Activated CD4-positive, alpha-beta T cell treated with anti-CD3 and anti-CD28 coated beads, Interleukin-2, amount 50 U/mL, for 4 hours (primary cell): ENCODE results near the gene CDK2AP2.

Source experiments
- DNase-seq, 2 experiments: peaks; one replicate each; pipeline ENCODE4 v3.0.0-alpha.2; 2020

The CDK2AP2 gene

DNA sequence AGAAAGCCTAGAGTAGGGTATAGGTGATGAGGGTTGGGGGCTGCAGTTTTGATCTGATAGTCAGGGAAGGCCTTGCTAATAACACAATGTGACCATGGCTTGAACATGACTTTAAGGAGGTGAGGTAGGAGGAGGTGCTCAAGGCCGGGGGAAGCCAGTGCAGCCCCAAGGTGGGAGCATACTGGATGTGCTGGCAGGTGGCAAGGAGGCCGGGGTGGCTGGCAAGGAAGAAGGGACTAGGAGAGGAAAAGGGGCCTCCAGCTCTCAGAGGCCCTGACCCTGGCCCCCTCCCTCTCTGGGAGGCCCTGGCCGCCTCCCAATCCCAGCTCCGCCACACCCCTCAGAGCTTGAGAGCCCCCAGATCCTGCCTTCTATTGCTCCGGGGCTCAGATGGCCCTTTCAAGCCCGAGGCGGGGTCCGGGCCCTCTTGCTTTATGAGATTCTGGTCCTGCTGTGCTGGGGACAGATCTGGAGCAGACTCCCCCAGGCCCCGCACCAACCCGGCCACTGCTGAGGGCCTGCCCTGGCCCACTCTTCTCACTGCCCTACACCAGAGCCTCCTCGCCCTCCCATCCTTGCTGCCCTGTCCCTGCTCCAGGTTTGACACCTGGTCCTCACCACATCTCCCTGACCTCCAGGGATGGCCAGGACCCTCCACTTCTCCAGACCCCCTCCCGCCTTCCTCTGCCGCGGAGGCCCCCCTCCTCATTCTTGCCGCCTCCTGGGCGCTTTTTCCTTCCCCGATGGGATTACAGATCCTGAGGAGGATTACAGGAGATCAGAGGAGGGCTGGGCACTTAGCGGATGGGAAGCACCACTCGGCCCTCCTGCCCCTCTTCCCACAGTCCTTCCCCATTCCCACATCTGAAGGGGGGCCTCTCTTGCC lies 4.6 kb downstream of the CDK2AP2 start:
- DNase-seq, result no peak

DNA sequence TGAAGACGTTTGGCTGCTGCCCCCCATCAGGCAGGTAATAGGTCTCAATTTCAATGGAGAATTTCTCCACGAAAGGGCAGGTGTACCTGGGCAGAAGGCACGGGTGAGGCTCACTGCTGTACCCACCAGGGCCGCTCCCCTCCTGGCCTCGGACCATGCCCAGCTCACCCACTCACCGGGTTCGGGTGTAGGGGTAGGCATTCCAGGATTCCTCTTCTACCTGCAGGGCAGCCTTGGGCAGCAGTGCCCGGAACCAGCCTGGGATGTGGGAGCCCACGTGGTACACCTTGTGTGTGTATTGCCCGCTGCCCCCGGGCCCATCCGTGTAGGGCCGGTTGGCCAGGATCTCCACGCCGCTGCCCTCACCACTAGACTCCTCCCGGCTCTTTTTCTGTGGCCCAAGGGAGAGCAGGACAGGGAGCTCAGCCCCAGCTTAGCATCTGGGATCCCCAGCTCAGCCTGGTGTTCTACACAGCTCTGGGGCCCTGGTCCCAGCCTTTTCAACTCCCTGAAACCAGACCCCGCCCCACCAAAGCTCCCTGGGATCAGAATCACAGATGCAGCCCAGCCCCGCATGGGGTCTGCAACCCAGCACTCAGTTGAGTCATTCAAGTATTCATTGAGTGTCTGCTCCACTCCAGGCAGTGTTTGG lies 5.5 kb downstream of the CDK2AP2 start:
- DNase-seq, result no peak

DNA sequence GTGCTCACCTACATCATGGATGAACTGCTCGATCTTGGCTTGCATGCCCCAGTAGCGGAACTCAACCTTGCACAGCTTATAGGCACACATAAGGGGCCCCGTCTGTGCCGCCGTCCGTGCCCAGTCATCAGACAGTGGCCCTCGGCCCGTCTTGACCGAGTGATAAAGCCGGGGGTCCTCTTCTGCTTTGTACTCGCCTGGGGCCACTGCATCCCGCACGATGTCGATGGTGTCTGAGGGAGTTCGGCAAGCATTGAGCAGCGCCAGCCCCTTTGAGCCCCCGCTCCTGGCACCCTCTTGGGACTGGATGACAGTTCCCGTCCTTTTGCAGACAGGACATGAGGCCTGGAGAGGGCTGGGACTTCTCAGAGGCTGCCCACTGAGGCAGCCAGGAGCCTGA lies 6.1 kb downstream of the CDK2AP2 start:
- no peak for DNase-seq

DNA sequence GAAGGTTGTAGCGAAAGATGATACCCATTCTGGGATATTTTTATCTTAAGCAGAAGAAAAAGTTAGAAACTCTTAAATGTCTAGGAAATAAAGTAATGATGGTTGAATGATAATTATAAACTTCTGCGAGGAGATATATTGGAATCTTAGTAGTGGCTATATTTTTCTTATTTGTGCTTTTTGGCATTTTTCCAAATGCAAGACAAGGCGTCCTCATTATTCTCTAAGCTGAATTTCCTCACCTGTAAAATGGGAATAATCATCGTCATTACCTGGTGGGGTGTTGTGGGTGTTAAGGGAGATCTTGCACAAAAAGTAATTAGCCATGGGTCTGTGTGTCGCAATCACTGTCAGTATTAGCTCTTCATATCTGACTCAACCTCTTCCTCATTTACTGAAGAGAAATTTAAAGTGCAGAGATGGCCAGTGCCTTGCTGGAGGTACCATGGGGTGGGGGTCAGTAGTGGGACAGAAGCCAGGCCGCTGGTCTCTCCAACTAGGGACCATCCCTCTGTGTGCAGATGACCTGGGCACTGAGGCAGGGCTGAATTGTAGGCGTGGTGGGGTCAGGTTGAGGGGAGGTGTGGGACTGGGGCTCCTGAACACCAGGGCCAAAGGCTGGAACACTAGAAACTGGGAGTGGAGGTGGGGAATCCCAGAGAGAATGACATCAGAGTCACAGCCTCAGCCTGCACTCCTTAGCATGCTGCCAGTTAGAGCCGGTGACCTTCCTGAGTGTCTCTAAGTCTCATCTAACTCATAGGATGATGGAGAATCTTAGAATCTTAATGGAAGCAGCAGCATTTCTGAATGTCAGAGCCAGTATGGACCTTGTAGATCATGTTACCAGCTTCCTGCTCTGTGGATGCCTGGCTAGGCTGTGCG lies 6.9 kb downstream of the CDK2AP2 start:
- no peak for DNase-seq

DNA sequence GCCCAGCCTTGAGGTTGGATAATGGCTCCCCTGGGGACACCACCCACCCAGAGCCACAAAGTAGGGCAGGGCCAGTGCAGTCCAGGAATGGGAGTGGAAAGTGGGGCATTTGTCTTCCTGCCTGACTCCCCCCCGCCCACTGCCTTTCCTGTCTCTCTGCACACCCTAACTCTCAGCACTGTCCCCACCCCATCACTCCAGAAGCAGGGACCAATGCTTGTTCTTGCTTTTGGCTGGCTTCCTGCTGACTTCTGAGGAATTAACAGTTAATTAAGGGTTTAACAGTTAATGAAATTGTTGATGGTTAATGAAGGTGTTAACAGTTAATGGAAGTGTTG lies 7.5 kb downstream of the CDK2AP2 start:
- no peak for DNase-seq

DNA sequence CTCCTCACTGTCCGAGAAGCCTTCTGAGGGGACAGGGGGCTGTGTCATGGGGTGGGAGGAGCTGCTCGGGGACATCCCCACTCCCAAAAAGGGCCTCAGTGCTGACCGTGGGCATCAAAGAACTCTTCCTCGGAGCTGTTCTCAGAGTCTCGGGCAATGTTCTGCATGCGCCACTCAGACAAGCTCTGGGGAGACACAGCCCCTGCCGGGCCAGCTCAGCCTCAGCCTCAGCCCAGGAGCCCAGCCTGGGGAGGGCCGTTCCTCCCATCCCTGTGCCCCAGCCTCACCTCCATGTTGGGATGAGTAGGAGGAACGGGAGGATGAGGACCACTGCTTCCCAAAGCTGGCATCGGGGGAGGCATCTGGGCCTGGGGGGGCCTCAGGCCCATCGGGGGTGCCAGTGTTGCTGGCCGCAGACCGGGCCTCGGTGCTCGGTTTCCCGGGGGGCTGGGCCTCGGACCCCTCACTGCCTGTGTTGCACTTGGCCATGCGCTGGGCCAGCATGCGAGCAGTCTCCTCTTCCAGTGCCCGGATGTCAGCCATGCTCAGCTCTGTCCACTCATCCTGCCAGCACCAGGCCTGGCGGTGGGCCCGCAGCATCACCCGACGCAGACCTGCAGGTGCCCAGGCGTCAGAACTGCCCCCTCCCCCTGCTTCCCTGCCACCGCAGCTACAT lies 8.0 kb downstream of the CDK2AP2 start:
- no peak for DNase-seq

DNA sequence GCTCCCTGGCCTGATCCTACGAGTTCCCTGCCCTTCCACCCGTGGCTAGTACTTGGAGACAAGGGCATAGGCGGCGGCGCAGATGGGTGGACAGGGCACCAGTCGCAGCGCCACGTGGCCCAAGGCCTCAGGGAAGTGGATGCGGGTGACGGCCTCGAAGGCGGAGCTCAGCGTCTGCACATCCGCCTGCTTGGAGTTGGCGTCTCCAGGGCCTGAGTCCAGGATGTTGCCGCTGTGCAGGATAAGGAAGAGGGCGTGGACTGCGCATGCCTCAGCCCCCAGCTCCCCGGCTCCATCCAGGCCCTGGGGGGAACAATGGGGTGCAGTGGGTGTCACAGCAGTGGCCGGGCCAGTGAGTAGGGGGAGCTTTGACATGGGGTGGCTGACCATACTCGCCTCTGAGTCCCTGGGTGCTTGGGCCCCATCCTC lies 9.4 kb downstream of the CDK2AP2 start:
- no peak for DNase-seq

DNA sequence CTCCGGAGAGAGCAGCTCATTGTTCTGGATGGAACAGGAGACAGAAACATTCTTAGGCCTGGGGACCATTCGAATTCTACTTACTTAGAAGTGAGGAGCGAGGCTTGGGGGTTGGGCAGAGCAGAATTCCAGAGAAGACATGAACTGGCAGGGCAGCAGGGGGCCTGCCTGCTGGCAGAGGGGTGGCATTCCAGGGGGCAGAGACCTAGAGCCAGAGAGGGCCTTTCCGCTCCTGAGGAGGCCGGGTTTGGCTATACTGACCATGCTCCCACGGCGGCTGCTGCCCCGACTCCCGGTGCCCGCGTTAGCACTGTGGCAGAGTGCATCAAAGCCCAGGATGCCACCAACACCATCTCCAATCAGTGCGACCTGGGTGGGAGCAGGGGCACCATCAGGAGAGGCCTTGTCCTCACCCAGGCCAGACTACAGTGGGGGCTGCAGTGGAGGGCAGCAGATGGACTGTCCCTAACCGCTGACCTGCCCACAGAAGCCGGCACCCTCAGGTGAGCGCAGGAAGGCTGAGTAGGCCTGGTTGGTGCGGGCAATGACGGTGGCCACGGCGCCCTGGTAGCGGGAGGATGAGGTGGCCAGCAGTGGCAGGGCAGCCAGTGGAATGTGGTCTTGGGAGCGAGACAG lies 10.2 kb downstream of the CDK2AP2 start:
- DNase-seq, result no peak

DNA sequence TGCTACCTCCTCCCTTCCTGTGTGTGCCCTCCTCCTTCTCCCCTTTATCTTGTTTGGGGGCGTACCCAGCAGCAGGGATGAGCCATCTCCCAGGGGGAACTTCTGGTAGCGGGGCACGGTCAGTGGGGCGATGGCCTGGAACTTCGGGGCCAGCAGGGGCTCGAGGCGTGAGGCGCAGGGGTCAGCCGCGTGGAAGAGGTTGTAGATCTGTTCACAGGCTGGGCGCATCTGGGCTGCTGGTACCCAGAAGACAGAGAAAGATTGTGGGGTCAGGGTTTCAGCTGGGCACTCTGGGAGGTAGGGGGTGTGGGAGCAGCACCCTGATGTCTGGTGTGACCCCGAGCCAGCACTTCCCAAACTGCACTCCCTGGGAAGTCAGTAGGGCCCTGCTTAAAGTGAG lies 11.8 kb downstream of the CDK2AP2 start:
- DNase-seq, result no peak

DNA sequence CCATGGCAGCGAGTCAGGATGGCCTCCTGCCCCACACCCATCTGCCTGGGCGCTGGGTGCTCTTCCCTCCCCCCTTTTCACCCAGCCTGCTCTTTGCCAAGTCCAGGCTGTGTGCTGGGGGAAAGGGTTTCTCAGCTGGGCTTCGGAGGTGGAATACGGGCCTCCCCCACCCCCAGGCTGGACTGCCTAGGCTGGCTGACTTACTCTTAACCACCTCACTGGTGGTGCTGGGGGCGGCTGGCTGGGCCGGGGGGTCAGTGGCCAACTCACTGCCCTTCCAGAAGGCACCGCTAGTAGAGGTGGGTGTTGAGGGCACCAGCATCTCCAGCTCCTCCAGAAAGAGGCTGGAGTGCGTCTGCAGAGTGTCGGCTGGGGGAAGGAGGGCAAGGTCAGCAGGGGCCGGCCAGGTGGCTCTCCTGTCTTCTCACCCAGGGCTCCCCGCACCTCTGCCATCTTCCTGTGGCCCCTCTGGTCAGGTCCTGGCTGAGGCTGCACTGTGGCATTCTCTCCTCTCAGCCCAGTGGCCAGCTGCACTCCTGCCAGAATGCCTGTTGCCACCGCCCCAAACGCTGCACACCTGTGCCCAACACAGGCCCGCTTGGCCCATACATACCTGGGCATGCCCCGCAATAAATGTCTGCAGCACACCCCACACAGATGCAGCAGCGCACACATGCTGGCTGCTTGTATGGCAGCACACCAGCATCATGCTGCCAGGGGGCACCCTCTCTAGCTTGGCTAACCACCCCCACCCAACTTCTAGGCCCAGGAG lies 12.5 kb downstream of the CDK2AP2 start:
- DNase-seq, result no peak

DNA sequence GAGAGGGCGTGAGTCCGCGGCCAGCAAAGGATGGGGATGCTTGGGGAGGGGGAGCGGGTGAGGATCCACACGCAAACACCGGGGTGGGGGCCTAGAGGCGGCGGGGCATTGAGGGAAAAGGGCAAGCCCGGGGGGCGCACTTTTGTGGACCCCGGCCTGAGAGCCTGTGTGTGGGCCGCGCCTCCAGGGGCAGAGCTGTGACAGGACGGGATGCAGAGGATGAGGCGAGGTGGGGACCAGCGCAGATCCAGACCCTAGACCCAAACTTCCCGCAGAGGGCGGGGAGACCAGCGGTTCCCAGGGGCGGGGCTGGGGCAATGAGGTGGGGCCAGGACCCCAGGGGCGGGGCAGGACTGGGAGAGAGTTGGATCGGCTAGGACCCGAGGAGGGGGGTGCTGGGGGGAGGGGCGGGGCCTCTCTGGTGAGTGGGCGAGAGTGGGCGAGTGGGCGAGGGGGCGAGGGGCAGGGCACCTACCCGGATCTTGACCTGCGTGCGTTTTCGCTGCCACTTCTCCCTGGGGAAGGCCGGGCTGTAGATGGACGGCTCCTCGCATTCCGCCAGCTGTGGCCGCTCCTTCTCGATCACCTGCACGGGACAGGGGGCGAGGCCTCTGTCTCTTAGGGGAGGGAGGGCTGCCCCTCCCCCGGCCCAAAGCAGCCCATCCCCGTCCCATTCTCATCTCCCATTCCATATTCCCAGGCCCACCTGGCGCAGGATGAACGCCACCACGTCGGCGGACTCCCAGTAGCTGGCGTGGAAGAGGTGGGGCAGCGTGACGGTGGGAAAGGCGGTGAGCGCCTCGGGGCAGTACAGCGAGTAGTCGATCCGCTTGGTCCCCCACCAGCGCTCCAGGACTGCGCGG lies 13.4 kb downstream of the CDK2AP2 start:
- no peak for DNase-seq

DNA sequence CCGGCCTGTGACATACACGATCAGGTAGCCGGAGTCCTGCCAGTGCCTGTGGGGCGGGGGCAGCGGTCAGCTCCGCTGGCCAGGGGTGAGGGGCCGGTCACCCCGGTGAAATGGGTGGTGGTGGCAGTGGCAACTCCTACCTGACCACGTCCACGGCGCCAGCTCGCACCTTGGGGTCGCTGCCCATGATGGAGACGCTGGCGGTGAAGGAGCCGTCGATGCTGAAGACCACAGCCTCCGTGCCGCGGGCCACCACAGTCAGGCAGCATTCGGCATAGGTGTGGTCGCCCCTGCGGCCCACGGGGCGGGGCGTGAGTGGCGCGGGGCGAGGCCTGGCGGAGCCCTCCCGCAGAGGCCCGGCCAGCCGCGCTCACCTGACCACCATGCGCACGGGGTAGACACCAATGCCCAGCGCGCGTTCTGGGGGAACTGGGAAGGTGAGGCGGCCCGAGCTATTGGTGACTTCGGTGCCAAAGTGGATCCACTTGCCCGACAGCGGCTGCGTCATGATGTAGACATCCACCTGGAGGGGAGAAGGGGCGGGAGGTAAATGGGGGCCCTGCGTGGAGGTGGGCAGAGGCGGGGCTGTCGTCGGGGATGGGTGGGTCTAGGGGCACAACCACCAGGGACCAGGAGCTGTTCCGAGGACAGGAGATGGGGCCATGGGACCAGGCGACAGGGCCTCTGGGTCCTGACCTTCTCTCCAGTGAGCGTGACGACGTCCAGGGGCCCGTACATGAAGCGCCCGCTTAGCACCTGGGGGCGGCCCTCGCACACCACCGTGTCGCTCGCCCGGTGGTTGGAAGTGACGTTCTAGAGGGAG lies 14.2 kb downstream of the CDK2AP2 start:
- no peak for DNase-seq

DNA sequence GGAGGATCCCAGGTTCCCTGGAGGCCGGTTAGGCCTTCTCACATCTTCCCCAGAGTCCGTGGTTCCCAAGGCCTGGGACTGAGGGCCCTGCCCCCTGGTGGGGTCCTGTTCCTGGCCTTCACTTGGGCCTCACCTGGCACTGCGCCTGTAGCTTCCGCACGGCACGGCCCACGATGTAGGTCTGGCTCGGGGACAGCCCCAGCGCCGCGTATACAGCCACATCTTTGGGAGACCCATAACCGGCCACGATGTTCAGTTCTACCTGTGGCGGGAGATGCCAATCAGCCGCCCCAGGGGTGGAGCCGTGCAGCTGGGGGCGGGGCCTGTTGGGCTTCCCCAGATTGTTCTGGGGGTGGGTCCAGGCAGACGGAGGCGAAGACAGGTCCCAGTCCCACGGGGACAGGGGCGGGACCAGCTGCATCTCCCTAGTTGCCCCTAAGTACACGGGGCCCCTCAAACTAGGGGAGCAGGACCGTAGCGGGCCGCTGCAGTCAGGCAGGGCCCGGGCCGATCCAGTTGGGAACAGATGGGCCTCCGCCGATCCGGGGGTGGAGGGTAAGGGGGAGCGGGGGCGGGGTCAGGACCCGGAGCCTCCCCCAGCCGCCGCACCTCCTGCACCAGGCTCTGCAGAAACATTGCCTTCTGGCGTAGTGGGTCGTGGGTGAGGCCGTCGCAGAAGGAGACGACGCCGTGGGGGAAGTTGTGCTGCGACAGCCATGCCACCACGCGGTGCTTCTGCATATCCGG lies 15.0 kb downstream of the CDK2AP2 start:
- no peak for DNase-seq

DNA sequence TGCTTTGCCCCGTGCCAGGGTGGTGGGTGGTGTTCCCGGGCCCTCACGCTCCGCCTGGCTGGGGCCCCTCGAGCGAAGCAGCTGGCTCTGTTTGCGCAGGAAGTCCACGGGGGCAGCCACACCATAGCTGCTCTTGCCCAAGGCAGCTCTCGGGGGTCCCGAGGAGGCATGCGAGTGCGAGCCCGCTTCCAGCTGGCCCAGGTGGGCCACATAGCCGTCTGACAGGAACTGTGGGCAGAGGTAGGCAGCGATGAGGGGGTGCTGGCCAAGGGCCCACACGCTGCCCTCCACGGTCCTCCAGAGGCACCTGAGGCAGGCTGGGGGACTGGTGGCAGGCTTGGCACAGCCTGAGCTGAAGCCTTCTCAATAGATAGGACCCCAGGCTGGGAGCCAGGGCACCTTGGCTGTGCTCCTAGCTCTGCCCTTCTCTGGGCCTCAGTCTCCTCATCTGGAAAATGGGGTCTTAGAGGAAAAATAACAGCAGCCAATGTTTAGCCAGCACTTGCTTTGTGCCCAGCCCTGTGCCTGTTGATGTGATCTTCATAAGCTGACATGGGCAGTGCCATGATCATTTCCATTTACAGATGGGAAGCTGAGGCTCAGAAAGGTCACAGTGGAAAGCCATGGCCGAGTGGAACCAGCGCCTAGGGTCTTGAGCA lies 15.8 kb downstream of the CDK2AP2 start:
- no peak for DNase-seq

DNA sequence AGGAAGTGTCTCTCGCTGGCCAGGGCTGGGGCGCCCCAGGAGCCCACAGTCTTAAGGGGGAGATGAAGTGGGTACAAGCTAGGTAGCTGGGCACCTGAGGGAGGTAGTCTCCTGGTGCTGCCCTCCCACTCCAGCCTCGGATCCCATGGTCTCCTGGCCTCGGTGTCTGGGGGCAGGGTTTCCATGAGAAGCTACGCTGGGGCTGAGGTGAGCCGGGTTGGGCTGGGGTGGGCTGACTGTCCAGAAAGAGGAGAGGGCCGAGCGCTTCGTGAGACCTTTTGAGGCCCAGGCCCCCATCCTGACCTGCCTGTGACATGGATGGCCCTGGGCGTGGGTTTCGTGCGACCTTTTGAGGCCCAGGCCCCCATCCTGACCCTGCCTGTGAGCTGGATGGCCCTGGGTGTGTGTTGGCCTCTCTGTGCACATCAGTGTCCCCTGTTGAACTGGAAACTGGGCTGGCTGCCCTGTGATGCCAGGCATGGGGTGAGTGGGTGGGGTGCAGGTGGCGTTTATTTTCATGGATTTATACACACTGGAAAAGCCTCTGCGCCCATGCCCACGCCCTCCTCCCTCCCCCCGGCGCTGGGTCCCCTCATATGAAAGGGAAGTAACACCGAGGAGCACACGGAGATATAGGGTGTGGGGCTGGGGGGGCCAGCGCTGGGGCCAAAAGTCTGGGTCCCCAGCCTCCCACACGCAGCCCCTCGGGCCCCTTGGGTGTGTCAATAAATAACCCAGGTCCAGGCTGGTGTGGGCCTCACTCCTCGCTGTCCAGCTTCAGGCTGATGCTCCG lies 16.5 kb downstream of the CDK2AP2 start:
- DNase-seq, result no peak

DNA sequence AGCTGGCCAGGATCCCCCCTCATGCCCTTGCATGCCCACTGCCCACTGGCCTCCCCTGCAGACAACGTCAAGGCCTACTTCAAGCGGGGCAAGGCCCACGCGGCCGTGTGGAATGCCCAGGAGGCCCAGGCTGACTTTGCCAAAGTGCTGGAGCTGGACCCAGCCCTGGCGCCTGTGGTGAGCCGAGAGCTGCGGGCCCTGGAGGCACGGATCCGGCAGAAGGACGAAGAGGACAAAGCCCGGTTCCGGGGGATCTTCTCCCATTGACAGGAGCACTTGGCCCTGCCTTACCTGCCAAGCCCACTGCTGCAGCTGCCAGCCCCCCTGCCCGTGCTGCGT lies 17.3 kb downstream of the CDK2AP2 start:
- DNase-seq, result no peak

DNA sequence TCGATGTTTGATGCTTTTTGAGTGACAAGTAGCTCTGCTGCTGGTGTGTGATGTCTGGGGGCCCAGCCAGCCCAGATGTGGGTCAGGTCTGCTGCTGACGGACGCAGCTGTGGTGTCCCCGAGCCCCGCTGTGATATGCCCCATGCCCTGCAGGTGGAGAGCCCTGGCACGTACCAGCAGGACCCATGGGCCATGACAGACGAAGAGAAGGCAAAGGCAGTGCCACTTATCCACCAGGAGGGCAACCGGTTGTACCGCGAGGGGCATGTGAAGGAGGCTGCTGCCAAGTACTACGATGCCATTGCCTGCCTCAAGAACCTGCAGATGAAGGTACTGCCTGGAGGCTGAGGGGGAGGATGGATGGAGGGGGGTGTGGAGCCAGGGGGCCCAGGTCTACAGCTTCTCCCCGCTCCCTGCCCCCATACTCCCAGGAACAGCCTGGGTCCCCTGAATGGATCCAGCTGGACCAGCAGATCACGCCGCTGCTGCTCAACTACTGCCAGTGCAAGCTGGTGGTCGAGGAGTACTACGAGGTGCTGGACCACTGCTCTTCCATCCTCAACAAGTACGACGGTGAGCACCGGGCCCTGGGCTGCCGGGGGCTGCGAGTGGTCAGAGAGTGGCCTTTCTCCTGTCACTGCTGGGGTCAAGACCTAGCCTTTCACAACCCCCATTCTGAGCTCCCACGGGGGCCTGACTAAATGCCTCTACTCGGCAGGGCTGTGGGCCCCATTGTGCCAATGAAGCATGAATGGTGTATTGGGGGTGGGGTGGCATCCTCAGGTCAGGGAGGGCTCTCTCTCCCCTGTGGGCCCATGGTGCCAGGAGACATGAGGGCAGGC lies 17.9 kb downstream of the CDK2AP2 start:
- DNase-seq, result no peak
